IMR-90 (cell line): ENCODE measurements around the gene SNRNP35. TPM values are rescaled to one million over a fixed set of nuclear protein-coding genes. Genes with fewer than 3 reads are reported as not detected.
"Not testable (repeated sequence)": the region's sequence is repeated elsewhere in the genome, so short reads cannot be mapped to it uniquely, and the experiment has no call there.

Experiments used
- ATAC-seq: fragments of 200-7000 bp; cut with Tn5 transposase; 2 replicates; pipeline ENCODE4 v1.9.1; 2020; ENCODE audit warnings: low read depth, mild to moderate bottlenecking, moderate library complexity
- BruUV-seq: library from RNA; stranded (reverse); fragments of 400-500 nt; replicated peaks from 2 replicates; lab custom pipeline; 2021; lab: Mats Ljungman, UMichigan
- CTCF ChIA-PET: fragments of 300-600 bp; formaldehyde crosslinking; extraction: SDS; loops from one replicate; lab custom pipeline; 2021; ENCODE audit warnings: antibody characterized with exemption; lab: Yijun Ruan, JAX
- POLR2A ChIA-PET: fragments of 300-600 bp; sonication (Branson Sonifier 250); formaldehyde crosslinking; loops from one replicate; lab custom pipeline; 2022; ENCODE audit warnings: antibody characterized with exemption; ENCODE audit not compliant: unreplicated experiment; lab: Charles Lee
- DNase-seq: peaks from one replicate; pipeline ENCODE4 v3.0.0; 2013
- H2AFZ ChIP-seq: replicated peaks from 2 replicates; pipeline ENCODE3; 2013; ENCODE audit warnings: low read length, mild to moderate bottlenecking; ENCODE audit not compliant: poor library complexity
- H2AK5ac ChIP-seq: 2 replicates; pipeline ENCODE4 v1.6.1; 2013; ENCODE audit warnings: low read depth, low read length, inconsistent platforms
- H2AK9ac ChIP-seq: replicated peaks from 2 replicates; pipeline ENCODE3; 2013; ENCODE audit warnings: mild to moderate bottlenecking, low read depth, low read length, moderate library complexity; ENCODE audit not compliant: poor library complexity
- H2BK120ac ChIP-seq: 2 replicates; pipeline ENCODE4 v1.6.1; 2013; ENCODE audit warnings: low read depth, low read length, inconsistent platforms
- H2BK15ac ChIP-seq: 3 replicates; pipeline ENCODE4 v1.6.1; 2013; ENCODE audit warnings: low read depth, low read length, inconsistent platforms
- H2BK20ac ChIP-seq: 2 replicates; pipeline ENCODE4 v1.6.1; 2013; ENCODE audit warnings: low read depth, mild to moderate bottlenecking, inconsistent platforms, low read length, moderate library complexity
- H2BK5ac ChIP-seq: 2 replicates; pipeline ENCODE4 v1.6.1; 2013; ENCODE audit warnings: mild to moderate bottlenecking, low read depth, low read length, inconsistent platforms; ENCODE audit not compliant: poor library complexity, severe bottlenecking
- H3K14ac ChIP-seq: replicated peaks from 2 replicates; pipeline ENCODE4 v1.6.1; 2013; ENCODE audit warnings: low read depth, low read length, inconsistent platforms
- H3K18ac ChIP-seq: 2 replicates; pipeline ENCODE4 v1.6.1; 2013; ENCODE audit warnings: low read depth, low read length, control low read depth
- H3K23ac ChIP-seq: 2 replicates; pipeline ENCODE4 v1.6.1; 2013; ENCODE audit warnings: low read depth, low read length, inconsistent platforms
- H3K27ac ChIP-seq: 2 replicates; pipeline ENCODE4 v1.5.1; 2013; ENCODE audit warnings: mild to moderate bottlenecking, control low read depth, low read length; ENCODE audit not compliant: insufficient read depth
- H3K27me3 ChIP-seq: 2 replicates; pipeline ENCODE4 v1.6.1; 2013; ENCODE audit warnings: low read length; ENCODE audit not compliant: control insufficient read depth, insufficient read depth
- H3K36me3 ChIP-seq: 2 replicates; pipeline ENCODE4 v1.6.1; 2013; ENCODE audit warnings: low read length, mixed read lengths; ENCODE audit not compliant: control insufficient read depth, insufficient read depth
- H3K4ac ChIP-seq: 2 replicates; pipeline ENCODE4 v1.6.1; 2013; ENCODE audit warnings: low read depth, low read length, inconsistent platforms
- H3K4me1 ChIP-seq: 2 replicates; pipeline ENCODE4 v1.6.1; 2013; ENCODE audit warnings: low read length, mixed read lengths; ENCODE audit not compliant: control insufficient read depth, insufficient read depth
- H3K4me2 ChIP-seq: 2 replicates; pipeline ENCODE4 v1.6.1; 2013; ENCODE audit warnings: low read depth, mild to moderate bottlenecking, control low read depth, low read length, moderate library complexity
- H3K4me3 ChIP-seq: 2 replicates; pipeline ENCODE4 v1.5.1; 2013; ENCODE audit warnings: low read depth, mild to moderate bottlenecking, control low read depth, low read length, moderate library complexity; ENCODE audit not compliant: insufficient read depth
- H3K56ac ChIP-seq: 2 replicates; pipeline ENCODE4 v1.6.1; 2013; ENCODE audit warnings: low read length, inconsistent platforms; ENCODE audit not compliant: insufficient read depth; ENCODE audit errors: extremely low read depth
- H3K79me1 ChIP-seq, 2 experiments: 2 replicates each; pipeline ENCODE4 v1.6.1; 2013; ENCODE audit warnings: low read length in 2 of 2, inconsistent platforms in 1 of 2, low read depth in 1 of 2
- H3K9ac ChIP-seq: 2 replicates; pipeline ENCODE4 v1.6.1; 2013; ENCODE audit warnings: low read depth, low read length, control low read depth
- H3K9me1 ChIP-seq: 2 replicates; pipeline ENCODE4 v1.6.1; 2013; ENCODE audit warnings: low read length, inconsistent platforms; ENCODE audit not compliant: insufficient read depth
- H3K9me3 ChIP-seq: 2 replicates; pipeline ENCODE4 v1.6.1; 2013; ENCODE audit warnings: low read length; ENCODE audit not compliant: control insufficient read depth, insufficient read depth
- H4K20me1 ChIP-seq: 2 replicates; pipeline ENCODE4 v1.6.1; 2013; ENCODE audit warnings: low read length, inconsistent platforms; ENCODE audit not compliant: insufficient read depth
- H4K5ac ChIP-seq: 2 replicates; pipeline ENCODE4 v1.6.1; 2013; ENCODE audit warnings: mild to moderate bottlenecking, low read depth, low read length, control low read depth
- H4K8ac ChIP-seq, 2 experiments: 2 replicates each; pipeline ENCODE4 v1.6.1; 2013; ENCODE audit warnings: low read depth in 2 of 2, low read length in 2 of 2, control low read depth in 1 of 2, inconsistent platforms in 1 of 2
- H4K91ac ChIP-seq: 2 replicates; pipeline ENCODE4 v1.6.1; 2013; ENCODE audit warnings: low read depth, low read length, inconsistent platforms; ENCODE audit not compliant: insufficient read depth
- CHD1 ChIP-seq: IDR thresholded peaks from 2 replicates; pipeline ENCODE4 v1.6.1; 2012; ENCODE audit warnings: low read depth, low read length, improper control_type of control experiment
- CTCF ChIP-seq: conservative IDR thresholded peaks from 2 replicates; pipeline ENCODE4 v1.5.1; 2012; ENCODE audit warnings: mild to moderate bottlenecking, low read depth, low read length, improper control_type of control experiment
- MAZ ChIP-seq: IDR thresholded peaks from 2 replicates; pipeline ENCODE4 v1.6.1; 2012; ENCODE audit warnings: low read depth, mild to moderate bottlenecking, low read length, improper control_type of control experiment, moderate library complexity, borderline replicate concordance
- RFX5 ChIP-seq: IDR thresholded peaks from 2 replicates; pipeline ENCODE4 v1.8.0; 2012; ENCODE audit warnings: low read depth, mild to moderate bottlenecking, low read length, moderate library complexity
- WGBS, 2 experiments: methylation state at CpG; one replicate each; pipeline versions ENCODE4 v1.1.5 to v1.1.7; 2013; ENCODE audit warnings: missing lambda C conversion rate in 2 of 2; ENCODE audit not compliant: insufficient read length in 1 of 2; ENCODE audit errors: extremely low coverage in 2 of 2; 5-methylcytosine and 5-hydroxymethylcytosine counted together
- dilution Hi-C: fragments of 300-500 bp; cut with HindIII; formaldehyde crosslinking; loops from one replicate; pipeline ENCODE4 v1.14.3; 2018; ENCODE audit warnings: low sequenced_read_pairs; ENCODE audit not compliant: unreplicated experiment
- in situ Hi-C: fragments of 300-500 bp; cut with MboI; formaldehyde crosslinking; loops from 3 replicates; pipeline ENCODE4 v1.14.3; 2019; ENCODE audit warnings: low sequenced_read_pairs, inconsistent platforms, mixed read lengths
- intact Hi-C: fragments of 100-400 bp; cut with micrococcal nuclease; formaldehyde crosslinking; loops from 2 replicates; pipeline ENCODE4 v1.10.0; 2022
- polyA plus RNA-seq, 3 experiments: library from polyadenylated mRNA; depleted of rRNA; stranded (reverse); fragments of >200 nt; gene quantifications; 2 replicates each; pipeline ENCODE4 v1.2.3, GENCODE V29; 2012; ENCODE audit warnings: low replicate concordance in 1 of 3
- total RNA-seq: library from RNA; depleted of rRNA; stranded (reverse); fragments of >200 nt; gene quantifications from 2 replicates; pipeline ENCODE4 v1.2.3, GENCODE V29; 2012

The SNRNP35 gene
- total and polyA plus RNA-seq, 2 of the 4 experiments (the other 2 are of a cell fraction): 4.7 to 15.4 TPM

GRCh38 chr12:123428591-123428990, 29.3 kb upstream of the SNRNP35 start:
- dilution Hi-C loops: no loop called here

DNA sequence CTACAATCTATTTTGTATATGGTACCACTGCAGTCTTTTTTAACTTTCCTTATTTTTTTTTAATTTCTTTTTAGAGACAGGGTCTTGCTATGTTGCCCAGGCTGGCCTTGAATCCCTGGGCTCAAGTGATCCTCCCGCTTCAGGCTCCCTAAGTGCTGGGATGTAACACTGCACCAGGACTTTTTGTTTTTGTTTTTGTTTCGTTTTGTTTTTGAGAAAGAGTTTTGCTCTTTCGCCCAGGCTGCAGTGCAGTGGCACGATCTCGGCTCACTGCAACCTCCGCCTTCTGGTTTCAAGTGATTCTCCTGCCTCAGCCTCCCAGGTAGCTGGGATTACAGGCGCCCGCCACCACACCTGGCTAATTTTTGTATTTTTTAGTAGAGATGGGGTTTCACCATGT, 28.8 kb upstream of the SNRNP35 start:
- BruUV-seq, H2BK20ac ChIP-seq, H3K4me1 ChIP-seq, H2AFZ ChIP-seq, H3K18ac ChIP-seq, ATAC-seq, H3K56ac ChIP-seq, H3K9ac ChIP-seq, H3K14ac ChIP-seq, H3K4me3 ChIP-seq, H3K4ac ChIP-seq, H2AK9ac ChIP-seq, H3K9me3 ChIP-seq, H4K20me1 ChIP-seq, H3K79me1 ChIP-seq, H2BK15ac ChIP-seq, dilution Hi-C loops, H2AK5ac ChIP-seq, intact Hi-C loops, H2BK5ac ChIP-seq, H3K4me2 ChIP-seq, H3K23ac ChIP-seq, H4K91ac ChIP-seq, in situ Hi-C loops, H4K8ac ChIP-seq, DNase-seq, CTCF ChIA-PET, H3K27ac ChIP-seq, H4K5ac ChIP-seq, H2BK120ac ChIP-seq, H3K9me1 ChIP-seq, H3K27me3 ChIP-seq: not testable (repeated sequence)
- POLR2A ChIA-PET: interaction anchor here (0.7 kb wide), 1 partner anchor 155 kb away, joined by 3 read pairs; no protein-coding TSS in a partner anchor
- H3K36me3 ChIP-seq: peaks cover 14% of the 10 kb centered on the region
- WGBS, 2 experiments: 100% methylated on average over 5 of the region's 8 CpGs; no CpG with 5 or more reads in 1 of the 2 experiments

More at GRCh38 chr12:123428591-123428990, 29.3 kb upstream of the SNRNP35 start:
- H2BK20ac ChIP-seq: no peak overlapping the region
- H2BK120ac ChIP-seq: no peak overlapping the region
- no peak overlapping the region for H2AFZ ChIP-seq
- POLR2A ChIA-PET: interaction anchor here (0.7 kb wide), 1 partner anchor 155 kb away, joined by 3 read pairs; no protein-coding TSS in a partner anchor
- peaks cover 0 to 6% of the 10 kb centered on the region in 2 experiments; a peak in 1 of 4 replicates for H3K79me1 ChIP-seq
- BruUV-seq: no TSS peak
- no peak overlapping the region for H2BK15ac ChIP-seq
- H3K14ac ChIP-seq: no peak overlapping the region
- H3K9ac ChIP-seq: no peak overlapping the region
- no peaks in the 10 kb centered on the region for H3K4me1 ChIP-seq
- DNase-seq (no peak), ATAC-seq (no peak)
- no peak overlapping the region for H3K27ac ChIP-seq
- H3K36me3 ChIP-seq: peaks cover 14% of the 10 kb centered on the region
- intact Hi-C loops: no loop called here
- H3K56ac ChIP-seq: no peak overlapping the region
- no peak overlapping the region for H3K4me2 ChIP-seq
- no peaks in the 10 kb centered on the region for H4K20me1 ChIP-seq
- no peak overlapping the region for H4K8ac ChIP-seq
- 100% methylated on average over 4 of the region's 6 CpGs; no CpG with 5 or more reads in 1 of the 2 experiments for WGBS, 2 experiments
- H2AK9ac ChIP-seq: no peak overlapping the region
- CTCF ChIA-PET: no interaction called here
- no peak overlapping the region for H3K18ac ChIP-seq
- no peaks in the 10 kb centered on the region for H3K27me3 ChIP-seq
- peaks cover 2% of the 10 kb centered on the region; the same call in 1 of the 2 replicates for H3K9me1 ChIP-seq
- TF ChIP-seq RFX5: no peak
- no peak for TF ChIP-seq CTCF
- TF ChIP-seq CHD1: no peak
- no peak for TF ChIP-seq MAZ
- H3K9me3 ChIP-seq: no peaks in the 10 kb centered on the region
- H2AK5ac ChIP-seq: no peak overlapping the region
- H3K4ac ChIP-seq: no peak overlapping the region
- H3K23ac ChIP-seq: no peak overlapping the region
- in situ Hi-C loops: no loop called here
- H4K91ac ChIP-seq: no peak overlapping the region
- H3K4me3 ChIP-seq: no peak overlapping the region
- H4K5ac ChIP-seq: no peak overlapping the region
- H2BK5ac ChIP-seq: no peak overlapping the region
